Hematopoietic multipotent progenitor cell treated with erythropoietin and hydrocortisone succinate and interleukin-3 and kit ligand, for 4 days (in vitro differentiated cells): ENCODE measurements around the gene S1PR4.
"Not testable (repeated sequence)": the region's sequence is repeated elsewhere in the genome, so short reads cannot be mapped to it uniquely, and the experiment has no call there.

ENCODE experiments used
- DNase-seq: peaks from one replicate; pipeline ENCODE4 v3.0.0-alpha.2; 2015

The S1PR4 gene

GRCh38 chr19:3183721-3184641 lies 5.4 kb downstream of the S1PR4 start:
- DNase-seq: peak; percentile 92

GRCh38 chr19:3184847-3185460 lies 6.4 kb downstream of the S1PR4 start:
- peak; percentile 91 for DNase-seq

GRCh38 chr19:3185461-3186159 lies 7.0 kb downstream of the S1PR4 start, which contains the start of gene NCLN:
TSS of gene NCLN (plus strand) at chr19:3185930. CDS start at chr19:3186031, 101 bp downstream.
- DNase-seq: peak; percentile 97

GRCh38 chr19:3186160-3186688 lies 7.7 kb downstream of the S1PR4 start:
- no peak for DNase-seq

- DNase-seq: no peak
Observed at GRCh38 chr19:3186891-3187661, 8.5 kb downstream of the S1PR4 start.

GRCh38 chr19:3187662-3188511 lies 9.3 kb downstream of the S1PR4 start:
- DNase-seq: no peak

- peak; percentile 42 for DNase-seq
Observed at GRCh38 chr19:3188627-3189596, 10.3 kb downstream of the S1PR4 start.

- DNase-seq: no peak
Observed at GRCh38 chr19:3189702-3190469, 11.3 kb downstream of the S1PR4 start.

GRCh38 chr19:3190470-3190770 lies 11.9 kb downstream of the S1PR4 start:
- DNase-seq: no peak

GRCh38 chr19:3190921-3191805 lies 12.6 kb downstream of the S1PR4 start:
- no peak for DNase-seq

- not testable (repeated sequence) for DNase-seq
Observed at GRCh38 chr19:3191806-3192104, 13.2 kb downstream of the S1PR4 start.

- no peak for DNase-seq
Observed at GRCh38 chr19:3192228-3192635, 13.7 kb downstream of the S1PR4 start.

GRCh38 chr19:3192684-3193083 lies 14.1 kb downstream of the S1PR4 start:
- DNase-seq: no peak

GRCh38 chr19:3193256-3194105 lies 14.9 kb downstream of the S1PR4 start:
- peak; percentile 89 for DNase-seq

GRCh38 chr19:3194106-3195087 lies 15.8 kb downstream of the S1PR4 start:
- peak; percentile 87 for DNase-seq
